ENCODE results near the gene ATP2C2.

ATP2C2 gene

GRCh38 chr16:84459941-84460405 is 91.6 kb downstream of the ATP2C2 start:
- Histone ChIP-seq H3K9ac (ENCODE audit: low read depth, low read length, poor library complexity, severe bottlenecking) (no peak overlapping the region), H3K9me3 (ENCODE audit: insufficient read depth, low read depth, low read length) (no peaks in the 10 kb centered on the region), H3K36me3 (ENCODE audit: insufficient read depth, low read length) (no peaks in the 10 kb centered on the region), H2AFZ (ENCODE audit: low read length) (no peak overlapping the region), H3K27me3 (ENCODE audit: insufficient read depth, low read length, poor library complexity, severe bottlenecking) (no peaks in the 10 kb centered on the region), H3K9me2 (replicated peaks; ENCODE audit: low read depth, low read length) (no peaks in the 10 kb centered on the region), H4K20me1 (ENCODE audit: insufficient read depth, low read length, poor library complexity, severe bottlenecking) (no peaks in the 10 kb centered on the region), H3F3A (ENCODE audit: low read depth) (no peaks in the 10 kb centered on the region), H3K4me2 (ENCODE audit: low read depth, low read length, poor library complexity, severe bottlenecking) (no peak overlapping the region), H3K79me2 (ENCODE audit: insufficient read depth, low read length) (no peaks in the 10 kb centered on the region), H3K4me3 (ENCODE audit: low read length, poor library complexity, severe bottlenecking) (no peak overlapping the region), H3K4me1 (ENCODE audit: insufficient read depth, low read length, poor library complexity, severe bottlenecking) (peaks cover 8% of the 10 kb centered on the region)
- TF ChIP-seq EZH2phosphoT487 (IDR thresholded peaks at IDR 0.05; ENCODE audit: borderline replicate concordance), result no peak
- TF ChIP-seq, protein P1, sequence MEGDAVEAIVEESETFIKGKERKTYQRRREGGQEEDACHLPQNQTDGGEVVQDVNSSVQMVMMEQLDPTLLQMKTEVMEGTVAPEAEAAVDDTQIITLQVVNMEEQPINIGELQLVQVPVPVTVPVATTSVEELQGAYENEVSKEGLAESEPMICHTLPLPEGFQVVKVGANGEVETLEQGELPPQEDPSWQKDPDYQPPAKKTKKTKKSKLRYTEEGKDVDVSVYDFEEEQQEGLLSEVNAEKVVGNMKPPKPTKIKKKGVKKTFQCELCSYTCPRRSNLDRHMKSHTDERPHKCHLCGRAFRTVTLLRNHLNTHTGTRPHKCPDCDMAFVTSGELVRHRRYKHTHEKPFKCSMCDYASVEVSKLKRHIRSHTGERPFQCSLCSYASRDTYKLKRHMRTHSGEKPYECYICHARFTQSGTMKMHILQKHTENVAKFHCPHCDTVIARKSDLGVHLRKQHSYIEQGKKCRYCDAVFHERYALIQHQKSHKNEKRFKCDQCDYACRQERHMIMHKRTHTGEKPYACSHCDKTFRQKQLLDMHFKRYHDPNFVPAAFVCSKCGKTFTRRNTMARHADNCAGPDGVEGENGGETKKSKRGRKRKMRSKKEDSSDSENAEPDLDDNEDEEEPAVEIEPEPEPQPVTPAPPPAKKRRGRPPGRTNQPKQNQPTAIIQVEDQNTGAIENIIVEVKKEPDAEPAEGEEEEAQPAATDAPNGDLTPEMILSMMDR (conservative IDR thresholded peaks at IDR 0.05; ENCODE audit: low read length), result no peak

DNA sequence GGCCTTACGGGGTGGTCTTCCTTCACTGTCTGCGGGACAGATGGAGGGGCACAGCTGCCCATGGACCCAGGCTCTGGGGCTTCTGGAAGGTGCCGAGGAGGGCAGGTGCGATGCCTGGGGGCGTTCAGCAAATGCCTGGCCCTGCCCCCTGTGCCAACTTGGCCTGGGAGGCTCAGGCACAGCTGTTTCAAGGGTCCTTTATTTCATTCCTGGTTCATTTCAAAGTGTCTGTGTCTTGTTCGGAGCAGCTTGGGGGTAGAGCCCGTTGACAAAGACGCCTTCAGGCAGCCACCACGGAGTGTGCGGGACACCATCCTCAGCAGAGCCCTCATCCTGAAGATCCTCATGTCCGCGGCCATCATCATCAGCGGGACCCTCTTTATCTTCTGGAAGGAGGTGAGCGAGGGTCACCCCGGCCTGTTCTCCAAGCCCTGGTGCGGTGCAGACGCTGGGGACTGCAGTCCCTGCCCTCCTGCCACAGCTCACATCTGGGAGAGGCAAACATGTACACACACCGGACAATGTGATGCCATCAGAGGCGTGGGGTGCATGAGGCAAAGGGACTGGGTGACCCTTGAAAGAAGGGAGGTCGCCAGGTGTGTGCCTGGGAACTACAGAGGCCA is 92.2 kb downstream of the ATP2C2 start:
- no peak overlapping the region for H2AFZ ChIP-seq (ENCODE audit: low read length)
- no peaks in the 10 kb centered on the region for H3K27me3 ChIP-seq (ENCODE audit: insufficient read depth, low read length, poor library complexity, severe bottlenecking)
- H3K4me3 ChIP-seq (ENCODE audit: low read length, poor library complexity, severe bottlenecking), result no peak overlapping the region
- H3K79me2 ChIP-seq (ENCODE audit: insufficient read depth, low read length), result no peaks in the 10 kb centered on the region
- H3K9me3 ChIP-seq (ENCODE audit: insufficient read depth, low read depth, low read length), result no peaks in the 10 kb centered on the region
- H3K9ac ChIP-seq (ENCODE audit: low read depth, low read length, poor library complexity, severe bottlenecking), result no peak overlapping the region
- H3K9me2 ChIP-seq (replicated peaks; ENCODE audit: low read depth, low read length), result no peaks in the 10 kb centered on the region
- TF ChIP-seq EZH2phosphoT487 (IDR thresholded peaks at IDR 0.05; ENCODE audit: borderline replicate concordance), result no peak
- H3K36me3 ChIP-seq (ENCODE audit: insufficient read depth, low read length), result no peaks in the 10 kb centered on the region
- no peaks in the 10 kb centered on the region for H3F3A ChIP-seq (ENCODE audit: low read depth)
- H3K4me2 ChIP-seq (ENCODE audit: low read depth, low read length, poor library complexity, severe bottlenecking), result no peak overlapping the region
- peaks cover 8% of the 10 kb centered on the region for H3K4me1 ChIP-seq (ENCODE audit: insufficient read depth, low read length, poor library complexity, severe bottlenecking)
- no peaks in the 10 kb centered on the region for H4K20me1 ChIP-seq (ENCODE audit: insufficient read depth, low read length, poor library complexity, severe bottlenecking)

- no peak overlapping the region for H3K4me3 ChIP-seq (ENCODE audit: low read length, poor library complexity, severe bottlenecking)
- no peaks in the 10 kb centered on the region for H3K9me2 ChIP-seq (replicated peaks; ENCODE audit: low read depth, low read length)
- no peaks in the 10 kb centered on the region for H3F3A ChIP-seq (ENCODE audit: low read depth)
- TF ChIP-seq EZH2phosphoT487 (IDR thresholded peaks at IDR 0.05; ENCODE audit: borderline replicate concordance), result no peak
- TF ChIP-seq, protein P1 (conservative IDR thresholded peaks at IDR 0.05; ENCODE audit: low read length), result no peak
- H3K4me2 ChIP-seq (ENCODE audit: low read depth, low read length, poor library complexity, severe bottlenecking), result no peak overlapping the region
- no peaks in the 10 kb centered on the region for H3K9me3 ChIP-seq (ENCODE audit: insufficient read depth, low read depth, low read length)
- no peaks in the 10 kb centered on the region for H3K27me3 ChIP-seq (ENCODE audit: insufficient read depth, low read length, poor library complexity, severe bottlenecking)
- no peaks in the 10 kb centered on the region for H4K20me1 ChIP-seq (ENCODE audit: insufficient read depth, low read length, poor library complexity, severe bottlenecking)
- peak overlapping the region; percentile 63 for H2AFZ ChIP-seq (ENCODE audit: low read length)
- no peaks in the 10 kb centered on the region for H3K79me2 ChIP-seq (ENCODE audit: insufficient read depth, low read length)
- H3K4me1 ChIP-seq (ENCODE audit: insufficient read depth, low read length, poor library complexity, severe bottlenecking), result peaks cover 8% of the 10 kb centered on the region
- no peaks in the 10 kb centered on the region for H3K36me3 ChIP-seq (ENCODE audit: insufficient read depth, low read length)
- H3K9ac ChIP-seq (ENCODE audit: low read depth, low read length, poor library complexity, severe bottlenecking), result no peak overlapping the region
These were observed 92.7 kb downstream of the ATP2C2 start for GRCh38 chr16:84461029-84461412.

Measured in Loucy (cell line).